Breast epithelium (tissue), 4 donors: Measurements from ENCODE around the gene SIN3A. TPM values are rescaled to one million over a fixed set of nuclear protein-coding genes. Genes with fewer than 3 reads are reported as not detected.
A peak's percentile ranks its signal among the peaks of the same experiment; 100 is the strongest.
"Not testable (repeated sequence)": the region's sequence is repeated elsewhere in the genome, so short reads cannot be mapped to it uniquely, and the experiment has no call there.

Experiments
- DNase-seq, 2 donors: peaks; one replicate each; pipeline ENCODE4 v3.0.0-alpha.2; 2019; ENCODE audit warnings: low spot score in 2 of 2
- H3K27ac ChIP-seq, 2 donors: fragments of 200-600 bp; sonication (generic) in 1 of 2; one replicate each; pipeline ENCODE4 v1.5.1; 2016 to 2019; ENCODE audit warnings: mild to moderate bottlenecking in 1 of 2
- H3K27me3 ChIP-seq, 2 donors: fragments of 200-600 bp; sonication (generic) in 1 of 2; one replicate each; pipeline versions ENCODE4 v1.5.1 to v1.6.0; 2017 to 2019; ENCODE audit warnings: control low read depth in 1 of 2, mild to moderate bottlenecking in 1 of 2
- H3K36me3 ChIP-seq: fragments of 200-600 bp; one replicate; pipeline ENCODE4 v1.5.1; 2019
- H3K4me1 ChIP-seq, 2 donors: fragments of 200-600 bp; sonication (generic); one replicate each; pipeline ENCODE4 v1.5.1; 2016 to 2019; ENCODE audit warnings: control low read depth in 1 of 2
- H3K4me3 ChIP-seq, 3 donors: fragments of 200-600 bp; sonication (generic); 1 replicate in 2 of 3; 2 replicates in 1 of 3; pipeline ENCODE4 v1.5.1; 2016 to 2019; ENCODE audit warnings: mild to moderate bottlenecking in 3 of 3, moderate library complexity in 2 of 3
- H3K9me3 ChIP-seq, 2 donors: fragments of 200-600 bp; sonication (generic) in 1 of 2; one replicate each; pipeline ENCODE4 v1.5.1; 2016 to 2019; ENCODE audit warnings: control low read depth in 1 of 2
- POLR2A ChIP-seq: fragments of 450-650 bp; IDR thresholded peaks from one replicate; pipeline ENCODE4 v1.6.1; 2016; ENCODE audit warnings: antibody characterized with exemption, mild to moderate bottlenecking, moderate library complexity
- POLR2AphosphoS5 ChIP-seq, 3 donors: sonication (generic); formaldehyde crosslinking; IDR thresholded peaks; one replicate each; pipeline ENCODE4 v1.6.1; 2017; ENCODE audit warnings: antibody characterized with exemption in 3 of 3
- intact Hi-C: fragments of 100-400 bp; cut with DNase I; formaldehyde crosslinking; loops from one replicate; pipeline ENCODE4 v1.15.1; 2023; ENCODE audit warnings: low total_unique reads
- total RNA-seq, 3 donors: library from RNA; depleted of rRNA; stranded (reverse); fragments of >200 nt; gene quantifications; one replicate each; pipeline ENCODE4 v1.1.0, GENCODE V29; 2016
- TF ChIP-seq, protein P1 (sequence below), 3 donors: fragments of 450-650 bp; IDR thresholded peaks; one replicate each; pipeline ENCODE4 v1.5.1; 2016 to 2017; ENCODE audit warnings: antibody characterized with exemption in 3 of 3, mild to moderate bottlenecking in 3 of 3, moderate library complexity in 3 of 3

SIN3A gene
- total RNA-seq, 3 donors from 2014 or later: 40.2 to 66.9 (median 49.5) TPM

DNA sequence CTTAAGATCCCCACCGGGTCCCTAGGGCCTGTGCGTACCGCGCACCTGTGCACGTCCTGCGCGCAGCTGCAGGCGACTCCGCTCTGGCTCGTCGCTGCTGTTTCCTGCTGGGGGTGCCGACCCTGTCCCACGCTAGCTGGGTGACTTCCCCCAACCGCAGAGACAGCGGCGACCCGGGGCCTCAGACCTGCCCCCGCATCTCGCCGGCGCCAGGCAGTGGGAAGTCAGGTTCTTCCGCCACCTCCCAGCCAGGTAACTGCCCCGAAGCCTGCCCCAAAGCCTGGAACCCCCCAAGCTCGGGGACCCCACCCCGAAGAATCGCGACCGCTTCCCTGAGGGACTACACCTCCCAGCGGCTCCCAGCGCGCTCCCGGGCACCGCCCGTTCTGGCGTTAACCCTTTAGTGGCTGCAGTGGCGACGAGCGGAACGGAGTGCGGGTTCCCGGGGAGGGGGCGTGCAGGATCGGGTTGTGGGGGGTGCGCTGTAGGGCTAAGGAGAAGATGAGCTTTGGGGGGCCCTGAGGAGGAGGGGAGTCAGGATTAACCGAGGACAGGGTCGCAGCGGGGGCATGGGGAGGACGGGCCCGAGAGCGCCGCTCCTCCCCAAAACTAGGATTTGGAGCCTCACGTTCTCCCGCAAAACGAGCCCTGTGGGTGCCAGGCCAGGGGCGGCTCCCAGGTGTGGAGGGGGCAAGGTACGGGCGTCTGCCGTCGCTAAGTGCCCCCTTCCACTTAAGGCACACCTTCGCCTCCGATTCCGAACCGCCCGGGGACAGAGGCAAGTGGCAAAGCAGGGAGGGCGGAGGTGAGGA, 104.1 kb downstream of the SIN3A start:
- intact Hi-C loops: no loop called here
- peak in 1 of 2 donors; percentile 67 for DNase-seq
- no peaks in the 10 kb centered on the region for H3K27me3 ChIP-seq
- peak overlapping the region; percentile 73 to 99 (median 80) for H3K4me3 ChIP-seq
- H3K27ac ChIP-seq: peak overlapping the region; percentile 72 to 73
- no peaks in the 10 kb centered on the region for H3K9me3 ChIP-seq
- TF ChIP-seq, protein P1, sequence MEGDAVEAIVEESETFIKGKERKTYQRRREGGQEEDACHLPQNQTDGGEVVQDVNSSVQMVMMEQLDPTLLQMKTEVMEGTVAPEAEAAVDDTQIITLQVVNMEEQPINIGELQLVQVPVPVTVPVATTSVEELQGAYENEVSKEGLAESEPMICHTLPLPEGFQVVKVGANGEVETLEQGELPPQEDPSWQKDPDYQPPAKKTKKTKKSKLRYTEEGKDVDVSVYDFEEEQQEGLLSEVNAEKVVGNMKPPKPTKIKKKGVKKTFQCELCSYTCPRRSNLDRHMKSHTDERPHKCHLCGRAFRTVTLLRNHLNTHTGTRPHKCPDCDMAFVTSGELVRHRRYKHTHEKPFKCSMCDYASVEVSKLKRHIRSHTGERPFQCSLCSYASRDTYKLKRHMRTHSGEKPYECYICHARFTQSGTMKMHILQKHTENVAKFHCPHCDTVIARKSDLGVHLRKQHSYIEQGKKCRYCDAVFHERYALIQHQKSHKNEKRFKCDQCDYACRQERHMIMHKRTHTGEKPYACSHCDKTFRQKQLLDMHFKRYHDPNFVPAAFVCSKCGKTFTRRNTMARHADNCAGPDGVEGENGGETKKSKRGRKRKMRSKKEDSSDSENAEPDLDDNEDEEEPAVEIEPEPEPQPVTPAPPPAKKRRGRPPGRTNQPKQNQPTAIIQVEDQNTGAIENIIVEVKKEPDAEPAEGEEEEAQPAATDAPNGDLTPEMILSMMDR (IDR thresholded peaks at IDR 0.05): no peak
- no peak for TF ChIP-seq POLR2AphosphoS5 (IDR thresholded peaks at IDR 0.05)
- TF ChIP-seq POLR2A: no peak
- peaks cover 0 to 7% of the 10 kb centered on the region in 2 donors for H3K4me1 ChIP-seq
- H3K36me3 ChIP-seq: no peaks in the 10 kb centered on the region

DNA sequence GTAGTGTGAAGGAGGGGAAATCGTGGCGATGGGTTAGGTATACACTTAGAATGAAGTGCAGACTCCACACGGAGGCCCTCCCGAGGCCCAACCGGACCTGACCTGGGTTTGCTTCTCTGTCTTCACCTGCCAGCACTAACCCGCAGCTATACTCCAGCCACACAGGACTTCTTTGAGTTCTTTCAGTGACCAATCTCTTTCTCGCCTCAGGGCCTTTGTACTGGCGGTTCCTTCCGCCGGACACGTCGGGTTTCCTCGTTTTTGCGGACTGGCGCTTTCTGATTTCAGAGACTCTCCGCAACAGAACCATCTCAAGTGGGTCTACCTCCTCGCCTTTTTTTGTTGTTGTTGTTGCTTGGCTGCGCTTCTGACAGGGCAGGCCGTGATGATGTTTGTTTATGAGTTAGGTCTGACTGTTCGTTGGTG, 104.7 kb downstream of the SIN3A start, which contains the start of gene NEIL1:
Gene NEIL1, plus strand, starts transcription at position 244 of the 426 bp plus-strand sequence. CDS start 1,867 bp downstream, outside the sequence.
- Histone ChIP-seq H3K27me3 (no peaks in the 10 kb centered on the region), H3K4me3 (peak within 1 kb of the TSS; percentile 73 to 99 (median 80)), H3K36me3 (no peaks in the 10 kb centered on the region), H3K9me3 (no peaks in the 10 kb centered on the region), H3K27ac (peak within 1 kb of the TSS; percentile 72 to 73), H3K4me1 (peaks cover 0 to 7% of the 10 kb centered on the region in 2 donors)
- TF ChIP-seq POLR2AphosphoS5 (IDR thresholded peaks at IDR 0.05) (no peak), POLR2A (no peak)
- TF ChIP-seq, protein P1 (IDR thresholded peaks at IDR 0.05): no peak
- no peak for DNase-seq
- intact Hi-C loops: no loop called here

DNA sequence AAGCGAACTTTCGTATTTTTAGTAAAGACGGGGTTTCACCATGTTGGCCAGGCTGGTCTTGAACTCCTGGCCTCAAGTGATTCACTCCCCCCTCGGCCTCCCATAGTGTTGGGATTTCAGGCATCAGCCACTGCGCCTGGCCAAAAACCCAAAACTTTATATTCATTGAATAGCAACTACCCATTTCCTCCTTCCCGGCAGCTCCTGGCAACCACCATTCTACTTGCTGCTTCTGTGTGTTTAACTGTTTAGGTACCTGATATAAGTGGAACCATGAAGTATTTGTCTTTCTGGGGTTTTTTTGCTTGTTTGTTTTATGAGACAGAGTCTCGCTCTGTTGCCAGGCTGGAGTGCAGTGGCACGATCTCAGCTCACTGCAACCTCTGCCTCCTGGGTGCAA, 107.5 kb downstream of the SIN3A start:
- H3K4me1 ChIP-seq, H3K4me3 ChIP-seq, intact Hi-C loops, H3K36me3 ChIP-seq, DNase-seq, H3K27me3 ChIP-seq, H3K9me3 ChIP-seq: not testable (repeated sequence)
- H3K27ac ChIP-seq: peak overlapping the region in 1 of 2 donors; percentile 22

DNA sequence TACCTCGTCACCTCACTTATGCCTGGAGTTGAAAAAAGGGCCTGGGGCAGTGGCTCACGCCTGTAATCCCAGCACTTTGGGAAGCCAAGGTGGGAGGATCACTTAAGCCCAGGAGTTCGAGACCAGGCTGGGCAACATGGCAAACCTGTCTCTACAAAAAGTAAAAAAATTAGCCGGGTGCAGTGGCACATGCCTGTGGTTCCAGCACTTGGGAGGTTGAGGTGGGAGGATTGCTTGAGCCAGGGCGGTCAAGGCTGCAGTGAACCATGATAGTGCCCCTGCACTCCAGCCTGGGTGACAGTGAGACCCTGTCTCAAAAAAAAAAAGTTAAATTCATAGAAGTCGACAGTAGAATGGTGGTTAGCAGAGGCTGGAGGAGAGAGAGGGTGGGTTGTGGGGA, 109.3 kb downstream of the SIN3A start:
- Histone ChIP-seq H3K4me1 (no peaks in the 10 kb centered on the region), H3K9me3 (no peaks in the 10 kb centered on the region), H3K27ac (no peak overlapping the region), H3K36me3 (no peaks in the 10 kb centered on the region), H3K4me3 (no peak overlapping the region), H3K27me3 (no peaks in the 10 kb centered on the region)
- TF ChIP-seq POLR2A (no peak), POLR2AphosphoS5 (IDR thresholded peaks at IDR 0.05) (no peak)
- TF ChIP-seq, protein P1 (IDR thresholded peaks at IDR 0.05): no peak
- DNase-seq: no peak
- intact Hi-C loops: no loop called here

DNA sequence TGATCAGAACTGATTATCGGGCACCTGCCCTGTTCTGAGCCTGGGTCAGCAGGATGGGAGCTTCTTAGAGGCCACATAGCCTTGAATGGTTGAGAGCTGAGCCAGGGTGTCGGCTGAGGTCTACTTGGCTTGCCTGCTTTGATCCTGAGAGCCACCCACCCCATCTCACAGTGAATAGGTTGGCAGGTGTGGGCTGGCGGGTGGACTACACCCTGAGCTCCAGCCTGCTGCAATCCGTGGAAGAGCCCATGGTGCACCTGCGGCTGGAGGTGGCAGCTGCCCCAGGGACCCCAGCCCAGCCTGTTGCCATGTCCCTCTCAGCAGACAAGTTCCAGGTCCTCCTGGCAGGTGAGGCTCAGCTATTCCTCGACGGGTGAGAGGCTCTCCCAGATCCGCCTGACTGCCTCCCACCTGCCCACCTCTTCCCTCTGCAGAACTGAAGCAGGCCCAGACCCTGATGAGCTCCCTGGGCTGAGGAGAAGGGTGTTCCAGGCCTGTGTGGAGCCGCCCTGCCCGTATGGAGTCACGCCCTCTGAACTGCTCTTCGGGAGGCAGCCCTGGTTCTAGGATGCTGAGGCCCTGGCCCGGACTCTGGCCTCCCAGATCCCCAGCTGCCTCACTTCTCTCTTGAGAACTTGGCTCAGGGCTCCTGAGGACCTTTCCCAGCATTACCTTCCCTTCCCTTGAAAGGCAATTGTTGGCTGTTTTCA, 111.8 kb downstream of the SIN3A start:
- Histone ChIP-seq H3K9me3 (no peaks in the 10 kb centered on the region), H3K36me3 (no peaks in the 10 kb centered on the region), H3K4me3 (no peak overlapping the region), H3K27ac (no peak overlapping the region), H3K27me3 (no peaks in the 10 kb centered on the region), H3K4me1 (no peaks in the 10 kb centered on the region)
- DNase-seq: no peak
- intact Hi-C loops: no loop called here
- TF ChIP-seq POLR2A (no peak), POLR2AphosphoS5 (IDR thresholded peaks at IDR 0.05) (no peak)
- TF ChIP-seq, protein P1 (IDR thresholded peaks at IDR 0.05): no peak
